GM10266 (cell line): ENCODE results near the gene ARHGEF39.
"Not testable (repeated sequence)": the region's sequence is repeated elsewhere in the genome, so short reads cannot be mapped to it uniquely, and the experiment has no call there.

Experiments used
- DNase-seq: peaks from one replicate; pipeline ENCODE4 v3.0.0; 2012; ENCODE audit errors: extremely low spot score
- TF ChIP-seq, protein P1 (sequence below): IDR thresholded peaks from 2 replicates; pipeline ENCODE4 v1.5.1; 2012; ENCODE audit warnings: mild to moderate bottlenecking, low read depth; ENCODE audit not compliant: control insufficient read depth, insufficient read depth; ENCODE audit errors: missing control alignments

The ARHGEF39 gene

DNA sequence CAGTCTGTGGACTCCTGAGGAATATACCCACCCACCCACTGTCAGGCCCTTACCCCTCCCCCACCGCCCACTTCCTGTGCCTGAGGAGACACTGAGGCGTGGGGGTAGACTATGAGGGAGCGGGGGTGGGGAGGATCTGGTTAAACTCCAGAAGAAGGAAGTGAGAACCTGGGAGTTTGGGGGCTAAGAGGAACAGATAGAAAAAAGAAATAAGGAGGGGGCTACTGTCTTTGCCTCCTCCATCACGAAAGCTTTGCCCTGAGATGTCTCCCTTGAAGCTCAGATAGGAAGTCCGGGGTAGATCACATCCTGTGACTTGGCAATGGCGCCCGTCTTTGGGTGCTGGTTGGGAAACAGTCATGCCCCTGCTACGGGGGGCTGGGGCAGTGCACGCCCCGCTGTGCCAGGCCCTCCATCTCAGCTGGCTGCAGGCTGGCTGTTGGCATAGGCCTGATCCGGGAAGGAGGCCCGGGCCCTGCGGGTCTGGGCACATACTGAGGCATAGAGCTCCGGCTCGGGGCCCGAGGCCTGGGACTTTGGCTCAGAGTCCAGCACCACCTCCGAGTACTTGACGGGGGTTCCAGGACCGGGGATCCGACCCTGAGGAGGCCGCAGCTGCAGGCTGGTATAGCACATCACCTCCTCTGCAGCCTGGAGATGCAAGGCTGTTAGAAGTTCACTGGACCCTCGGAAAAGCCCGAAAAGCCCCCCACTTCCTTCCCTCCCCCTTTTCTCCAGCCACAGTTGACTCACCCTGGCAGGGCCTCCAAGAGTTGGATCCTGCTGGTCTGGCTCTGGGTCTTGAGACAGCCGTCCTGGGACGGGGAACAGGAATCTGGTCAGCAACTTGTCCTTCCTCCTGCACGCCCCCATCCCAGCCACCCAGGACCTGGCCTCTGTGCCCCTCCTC lies 15.3 kb downstream of the ARHGEF39 start:
- TF ChIP-seq, protein P1, sequence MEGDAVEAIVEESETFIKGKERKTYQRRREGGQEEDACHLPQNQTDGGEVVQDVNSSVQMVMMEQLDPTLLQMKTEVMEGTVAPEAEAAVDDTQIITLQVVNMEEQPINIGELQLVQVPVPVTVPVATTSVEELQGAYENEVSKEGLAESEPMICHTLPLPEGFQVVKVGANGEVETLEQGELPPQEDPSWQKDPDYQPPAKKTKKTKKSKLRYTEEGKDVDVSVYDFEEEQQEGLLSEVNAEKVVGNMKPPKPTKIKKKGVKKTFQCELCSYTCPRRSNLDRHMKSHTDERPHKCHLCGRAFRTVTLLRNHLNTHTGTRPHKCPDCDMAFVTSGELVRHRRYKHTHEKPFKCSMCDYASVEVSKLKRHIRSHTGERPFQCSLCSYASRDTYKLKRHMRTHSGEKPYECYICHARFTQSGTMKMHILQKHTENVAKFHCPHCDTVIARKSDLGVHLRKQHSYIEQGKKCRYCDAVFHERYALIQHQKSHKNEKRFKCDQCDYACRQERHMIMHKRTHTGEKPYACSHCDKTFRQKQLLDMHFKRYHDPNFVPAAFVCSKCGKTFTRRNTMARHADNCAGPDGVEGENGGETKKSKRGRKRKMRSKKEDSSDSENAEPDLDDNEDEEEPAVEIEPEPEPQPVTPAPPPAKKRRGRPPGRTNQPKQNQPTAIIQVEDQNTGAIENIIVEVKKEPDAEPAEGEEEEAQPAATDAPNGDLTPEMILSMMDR, result no peak
- no peak for DNase-seq

DNA sequence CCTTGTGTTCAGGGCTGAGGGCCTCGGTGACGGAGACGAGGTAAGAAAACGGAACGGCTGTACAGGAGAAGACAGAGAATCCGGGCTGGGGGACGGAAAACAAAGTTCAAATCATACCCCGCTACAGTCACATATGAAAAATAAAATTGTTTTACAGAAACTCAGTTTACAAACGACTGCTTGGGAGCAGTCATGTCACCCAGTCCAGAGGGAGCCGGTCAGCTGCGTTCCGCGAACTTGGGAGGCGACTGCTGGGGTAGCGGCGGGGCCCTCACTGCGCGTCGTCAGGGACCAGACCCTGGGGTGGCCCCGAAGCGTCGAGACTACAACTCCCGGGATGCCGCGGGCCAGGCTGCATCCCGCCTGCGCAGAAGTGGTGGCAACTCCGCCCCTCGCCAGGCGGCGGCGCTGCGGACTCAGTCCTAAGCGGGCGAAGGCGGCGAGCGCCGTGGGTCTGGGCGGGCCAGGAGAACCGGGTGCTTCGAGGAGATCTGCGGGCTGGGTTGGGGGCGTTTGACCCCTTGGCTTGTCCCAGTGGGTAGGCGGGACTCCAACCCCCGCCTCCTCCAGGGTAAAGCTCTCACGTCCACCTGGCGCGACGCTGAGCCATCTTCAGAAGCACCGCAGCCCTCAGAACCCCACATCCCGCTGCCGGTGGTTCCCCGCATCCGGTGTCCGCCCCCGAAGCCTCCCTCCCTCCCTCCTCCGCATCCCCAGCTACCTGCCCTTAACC lies 18.3 kb downstream of the ARHGEF39 start:
- TF ChIP-seq, protein P1, result peak; percentile 98
- DNase-seq, result peak; percentile 88

DNA sequence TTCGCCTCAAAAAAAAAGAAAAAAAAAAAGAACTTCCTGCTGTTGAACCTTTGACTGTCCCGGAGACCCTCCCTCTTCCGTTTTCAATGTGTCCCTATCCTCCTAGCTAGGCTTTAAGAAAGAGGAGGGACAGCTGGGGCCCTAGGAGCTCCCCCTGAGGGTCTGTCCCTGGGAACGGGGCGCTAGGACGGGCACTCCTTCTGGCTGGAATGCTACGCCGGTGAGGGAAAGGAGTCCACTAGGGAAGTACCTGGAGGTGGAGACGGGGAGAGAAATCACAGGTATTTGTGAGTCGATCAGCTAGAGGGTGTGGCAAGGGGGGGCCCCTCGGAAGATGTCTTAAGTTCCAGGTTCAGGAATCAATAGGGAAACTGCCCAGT lies 18.9 kb downstream of the ARHGEF39 start:
- TF ChIP-seq, protein P1, result no peak
- peak; percentile 19 for DNase-seq

DNA sequence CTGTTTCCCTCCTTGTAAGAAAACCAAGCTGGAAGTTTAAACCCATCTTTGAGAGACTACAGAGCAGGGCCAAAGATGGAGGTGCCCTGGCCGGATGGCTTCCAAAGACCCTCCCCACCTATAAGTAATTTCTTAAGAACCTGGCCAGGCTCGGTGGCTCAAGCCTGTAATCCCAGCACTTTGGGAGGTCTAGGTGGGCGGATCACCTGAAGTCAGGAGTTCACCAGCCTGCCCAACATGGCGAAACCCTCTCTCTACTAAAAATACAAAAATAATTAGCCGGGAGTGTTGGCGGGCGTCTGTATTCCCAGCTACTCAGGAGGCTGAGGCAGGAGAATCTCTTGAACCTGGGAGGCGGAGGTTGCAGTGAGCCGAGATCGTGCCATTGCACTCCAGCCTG lies 19.3 kb downstream of the ARHGEF39 start:
- DNase-seq, result not testable (repeated sequence)

DNA sequence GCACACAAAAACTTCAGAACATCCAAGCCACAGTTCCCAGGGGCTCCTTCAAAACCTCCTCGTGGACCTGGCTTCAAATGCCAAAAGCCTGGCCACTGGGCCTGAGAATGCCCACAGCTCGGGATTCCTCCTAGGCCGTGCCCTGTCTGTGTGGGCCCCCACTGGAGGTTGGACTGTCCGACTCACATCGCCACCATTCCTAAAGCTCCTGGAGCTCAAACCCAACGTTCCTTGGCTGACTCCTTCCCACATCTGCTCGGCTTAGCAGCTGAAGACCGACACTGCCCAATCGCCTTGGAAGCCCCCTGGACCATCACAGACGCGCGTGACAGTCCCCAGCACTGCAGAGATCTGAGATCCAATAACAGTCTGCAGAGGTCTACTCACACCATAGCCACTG lies 21.9 kb downstream of the ARHGEF39 start:
- TF ChIP-seq, protein P1, result no peak

DNA sequence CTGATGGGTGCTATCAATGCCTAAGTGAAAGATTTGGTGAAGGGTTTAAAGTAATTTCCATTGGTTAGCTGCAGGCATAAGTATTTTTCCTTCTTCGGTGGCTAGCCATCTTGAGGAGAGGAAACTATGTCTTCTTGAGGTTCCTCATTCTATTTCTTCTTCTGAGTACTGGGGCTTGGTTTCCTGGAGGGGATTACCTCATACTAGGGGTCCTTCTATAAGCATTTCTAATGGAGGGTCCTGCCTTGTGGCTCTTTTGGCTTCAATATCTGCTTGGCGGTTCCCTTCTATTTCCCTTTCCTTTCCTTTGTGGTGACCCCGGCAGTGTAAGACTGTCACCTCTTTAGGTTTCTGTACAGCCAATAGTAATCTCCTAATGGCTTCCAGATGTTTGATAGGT lies 23.5 kb downstream of the ARHGEF39 start:
- not testable (repeated sequence) for DNase-seq

More for the DNA sequence above, 21.9 kb downstream of the ARHGEF39 start:
- no peak for DNase-seq

DNA sequence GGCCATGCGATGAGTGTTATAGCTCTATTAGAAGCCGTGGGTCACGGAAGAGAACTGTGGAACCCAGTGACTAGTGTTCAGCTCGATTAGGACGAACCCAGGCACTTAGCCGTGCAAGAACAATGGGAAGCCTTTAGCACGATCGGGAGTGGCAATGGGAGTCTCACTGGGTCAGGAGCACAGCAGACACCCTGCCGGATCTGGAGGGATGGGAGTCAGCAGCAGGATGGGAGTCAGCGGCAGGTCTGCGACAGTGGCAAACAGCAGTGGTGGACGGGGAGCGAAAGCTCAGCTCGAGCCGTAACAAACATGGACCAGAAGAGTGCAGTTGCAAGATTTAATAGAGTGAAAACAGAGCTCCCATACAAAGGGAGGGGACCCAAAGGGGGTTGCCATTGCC lies 24.6 kb downstream of the ARHGEF39 start:
- not testable (repeated sequence) for DNase-seq

DNA sequence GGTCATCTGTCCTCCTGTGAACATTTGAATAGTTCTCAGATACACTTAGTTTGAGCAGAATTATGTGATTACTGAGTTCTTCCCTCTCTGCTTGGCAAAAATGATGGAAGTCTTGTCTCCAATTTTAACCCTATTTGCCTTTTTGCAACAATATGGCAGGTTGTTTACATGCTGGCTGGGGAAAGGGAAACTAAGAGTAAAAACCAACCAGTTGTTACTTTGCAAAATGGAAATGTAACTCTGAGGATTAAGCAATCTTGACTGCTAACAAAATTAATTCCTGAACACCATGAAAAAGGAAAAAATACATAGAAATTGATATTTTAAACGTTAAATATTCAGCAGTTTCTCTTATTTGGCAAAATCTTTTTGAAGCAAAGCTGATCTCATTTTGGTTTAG lies 25.4 kb downstream of the ARHGEF39 start:
- TF ChIP-seq, protein P1, result no peak
- no peak for DNase-seq

DNA sequence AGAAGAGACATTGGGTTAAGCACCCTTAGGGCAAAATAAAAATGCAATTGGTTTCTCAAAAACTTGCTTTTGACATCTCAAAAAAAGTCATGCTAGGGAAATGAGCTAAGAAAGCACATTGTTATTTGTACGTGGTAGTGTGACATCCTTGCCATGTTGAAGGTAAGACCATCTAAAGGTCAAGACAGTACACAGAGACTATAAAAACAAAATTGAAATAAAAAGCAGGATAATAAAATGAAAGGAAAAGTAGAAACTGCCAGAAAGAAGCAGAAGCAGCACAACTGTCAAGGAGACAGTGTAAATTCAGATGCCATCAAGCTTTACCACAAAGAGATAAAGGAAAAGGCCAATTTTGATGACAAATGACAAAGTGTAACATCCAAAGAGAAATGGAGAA lies 25.8 kb downstream of the ARHGEF39 start:
- DNase-seq, result not testable (repeated sequence)

DNA sequence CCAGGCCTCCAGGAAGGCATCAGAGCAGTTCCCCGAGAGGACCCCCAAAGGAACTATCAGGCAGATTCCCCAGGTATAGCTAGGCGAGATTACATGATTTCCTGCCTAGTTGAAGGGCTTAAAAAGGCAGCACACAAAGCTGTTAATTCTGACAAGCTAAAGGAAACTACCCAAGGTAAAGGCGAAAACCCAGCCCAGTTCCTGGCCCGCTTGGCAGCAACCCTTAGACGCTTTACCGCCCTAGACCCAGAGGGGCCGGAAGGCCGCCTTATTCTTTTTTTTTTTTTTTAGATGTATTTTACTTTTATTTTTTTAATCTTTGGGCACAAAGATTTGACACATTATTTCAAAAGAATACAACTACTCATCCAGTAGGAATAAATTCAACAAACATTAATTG lies 26.2 kb downstream of the ARHGEF39 start:
- DNase-seq, result not testable (repeated sequence)

DNA sequence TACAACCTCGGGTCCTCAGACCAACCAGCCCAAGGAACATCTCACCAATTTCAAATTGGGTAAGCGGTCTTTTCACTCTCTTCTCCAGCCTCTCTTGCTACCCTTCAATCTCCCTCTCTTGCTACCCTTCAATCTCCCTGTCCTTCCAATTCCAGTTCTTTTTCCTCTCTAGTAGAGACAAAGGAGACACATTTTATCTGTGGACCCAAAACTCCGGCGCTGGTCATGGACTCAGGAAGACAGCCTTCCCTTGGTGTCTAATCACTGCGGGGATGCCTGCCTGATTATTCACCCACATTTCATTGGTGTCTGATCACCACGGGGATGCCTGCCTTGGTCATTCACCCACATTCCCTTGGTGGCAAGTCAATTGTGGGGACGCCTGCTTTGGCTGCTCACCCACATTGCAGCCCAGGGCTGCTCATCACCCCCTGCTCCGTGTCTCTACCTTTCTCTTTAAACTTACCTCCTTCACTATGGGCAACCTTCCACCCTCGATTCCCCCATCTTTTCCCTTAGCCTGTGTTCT lies 27.5 kb downstream of the ARHGEF39 start:
- DNase-seq, result not testable (repeated sequence)

DNA sequence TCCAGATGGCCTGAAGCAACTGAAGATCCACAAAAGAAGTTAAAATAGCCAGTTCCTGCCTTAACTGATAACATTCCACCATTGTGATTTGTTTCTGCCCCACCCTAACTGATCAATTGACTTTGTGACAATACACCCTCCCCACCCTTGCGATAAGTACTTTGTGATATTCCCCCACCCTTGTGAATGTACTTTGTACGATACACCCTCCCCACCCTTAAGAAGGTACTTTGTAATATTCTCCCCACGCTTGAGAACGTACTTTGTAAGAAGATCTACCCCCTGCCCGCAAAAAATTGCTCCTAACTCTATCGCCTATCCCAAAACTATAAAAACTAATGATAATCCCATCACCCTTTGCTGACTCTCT lies 28.1 kb downstream of the ARHGEF39 start:
- not testable (repeated sequence) for DNase-seq
